H1 (cell line): ENCODE data around the gene CAMK2G. TPM values are rescaled to one million over a fixed set of nuclear protein-coding genes. Genes with fewer than 3 reads are reported as not detected.

Source experiments
- CTCF ChIA-PET: fragments of 300-600 bp; sonication (Branson Sonifier 250); formaldehyde crosslinking; loops from one replicate; lab custom pipeline; 2021; ENCODE audit not compliant: partially characterized antibody; lab: Charles Lee
- POLR2A ChIA-PET: fragments of 300-600 bp; sonication (Branson Sonifier 250); formaldehyde crosslinking; loops from one replicate; lab custom pipeline; 2021; ENCODE audit warnings: inconsistent platforms; ENCODE audit not compliant: partially characterized antibody; lab: Charles Lee
- DNase-seq, 2 experiments: peaks; one replicate each; pipeline versions ENCODE4 v3.0.0 to v3.0.0-alpha.2; 2010 to 2022; ENCODE audit warnings: low spot score in 2 of 2, low read depth in 1 of 2, mixed read lengths in 1 of 2
- FAIRE-seq: peaks from 2 replicates; lab custom pipeline; 2011; peaks lifted over from hg19 to GRCh38; lab: Jason Lieb, UNC
- H2AFZ ChIP-seq: 2 replicates; pipeline ENCODE4 v1.8.1; 2012; ENCODE audit warnings: low read length, inconsistent platforms
- H2AK5ac ChIP-seq: 2 replicates; pipeline ENCODE4 v1.6.1; 2013; ENCODE audit warnings: low read depth, low read length
- H2BK120ac ChIP-seq: replicated peaks from 2 replicates; pipeline ENCODE3; 2013; ENCODE audit warnings: low read depth, low read length, inconsistent platforms
- H2BK12ac ChIP-seq: 2 replicates; pipeline ENCODE4 v1.6.1; 2013; ENCODE audit warnings: low read depth, low read length
- H2BK15ac ChIP-seq: 2 replicates; pipeline ENCODE4 v1.6.1; 2013; ENCODE audit warnings: low read length
- H2BK20ac ChIP-seq: 2 replicates; pipeline ENCODE4 v1.6.1; 2013; ENCODE audit warnings: low read length
- H2BK5ac ChIP-seq: 2 replicates; pipeline ENCODE4 v1.6.1; 2013; ENCODE audit warnings: low read depth, low read length
- H3K14ac ChIP-seq: 2 replicates; pipeline ENCODE4 v1.6.1; 2013; ENCODE audit warnings: inconsistent platforms; ENCODE audit not compliant: insufficient read length
- H3K18ac ChIP-seq: 2 replicates; pipeline ENCODE4 v1.6.1; 2013; ENCODE audit warnings: low read length; ENCODE audit errors: extremely low read depth
- H3K23ac ChIP-seq: 2 replicates; pipeline ENCODE4 v1.6.1; 2013; ENCODE audit warnings: inconsistent platforms; ENCODE audit not compliant: insufficient read length
- H3K23me2 ChIP-seq: 2 replicates; pipeline ENCODE4 v1.6.1; 2013; ENCODE audit warnings: low read depth, low read length
- H3K27ac ChIP-seq: 2 replicates; pipeline ENCODE4 v1.6.1; 2011; ENCODE audit warnings: low read depth, low read length, inconsistent platforms
- H3K27me3 ChIP-seq, 4 experiments: replicated peaks in 1 of 4; 1 replicate in 1 of 4; 2 replicates in 3 of 4; pipeline versions ENCODE4 v1.6.1 to v1.8.1; 2011 to 2013; ENCODE audit warnings: low read length in 3 of 4, mild to moderate bottlenecking in 3 of 4, inconsistent platforms in 2 of 4, mixed read lengths in 2 of 4, moderate library complexity in 1 of 4; ENCODE audit not compliant: control insufficient read depth in 3 of 4, insufficient read depth in 3 of 4; ENCODE audit errors: extremely low read depth in 1 of 4
- H3K36me3 ChIP-seq, 4 experiments: 2 replicates each; pipeline versions ENCODE4 v1.6.1 to v1.8.1; 2011 to 2013; ENCODE audit warnings: mild to moderate bottlenecking in 4 of 4, low read length in 3 of 4, moderate library complexity in 2 of 4, control low read depth in 1 of 4, inconsistent platforms in 1 of 4; ENCODE audit not compliant: insufficient read depth in 4 of 4, control insufficient read depth in 2 of 4
- H3K4ac ChIP-seq: replicated peaks from 2 replicates; pipeline ENCODE3; 2013; ENCODE audit warnings: low read length, low read depth, mixed read lengths, inconsistent platforms; ENCODE audit not compliant: insufficient read length
- H3K4me1 ChIP-seq, 4 experiments: replicated peaks in 1 of 4; 1 replicate in 1 of 4; 2 replicates in 3 of 4; pipeline versions ENCODE4 v1.6.1 to v1.8.1; 2011 to 2013; ENCODE audit warnings: low read length in 3 of 4, inconsistent platforms in 2 of 4, mixed read lengths in 1 of 4; ENCODE audit not compliant: insufficient read depth in 4 of 4, control insufficient read depth in 3 of 4
- H3K4me2 ChIP-seq, 2 experiments: 2 replicates each; pipeline versions ENCODE4 v1.6.1 to v1.8.1; 2011 to 2013; ENCODE audit warnings: low read depth in 2 of 2, low read length in 2 of 2, control low read depth in 1 of 2, inconsistent platforms in 1 of 2, mild to moderate bottlenecking in 1 of 2; ENCODE audit not compliant: insufficient read depth in 1 of 2
- H3K4me3 ChIP-seq, 4 experiments: fragments of 200-600, 300-600 bp in 1 of 4; sonication (generic), shearing (Covaris generic), sonication (Bioruptor Twin) in 1 of 4; 2 replicates each; pipeline versions ENCODE4 v1.5.1 to v1.8.1; 2011 to 2016; ENCODE audit warnings: low read length in 4 of 4, low read depth in 3 of 4, control low read depth in 2 of 4, inconsistent platforms in 2 of 4, mild to moderate bottlenecking in 2 of 4, mixed read lengths in 1 of 4, moderate library complexity in 1 of 4; ENCODE audit not compliant: insufficient read depth in 2 of 4; ENCODE audit errors: extremely low read depth in 1 of 4
- H3K56ac ChIP-seq: replicated peaks from 2 replicates; pipeline ENCODE3; 2013; ENCODE audit warnings: low read depth, mild to moderate bottlenecking, mixed read lengths, low read length, inconsistent platforms; ENCODE audit not compliant: insufficient read length
- H3K79me1 ChIP-seq: 2 replicates; pipeline ENCODE4 v1.6.1; 2013; ENCODE audit warnings: low read depth, low read length, control low read depth
- H3K79me2 ChIP-seq, 2 experiments: 2 replicates each; pipeline versions ENCODE4 v1.6.1 to v1.8.1; 2012 to 2013; ENCODE audit warnings: low read length in 2 of 2, mild to moderate bottlenecking in 2 of 2, inconsistent platforms in 1 of 2; ENCODE audit not compliant: insufficient read depth in 2 of 2, control insufficient read depth in 1 of 2
- H3K9ac ChIP-seq, 4 experiments: replicated peaks in 1 of 4; 1 replicate in 1 of 4; 2 replicates in 3 of 4; pipeline versions ENCODE4 v1.6.1 to v1.8.1; 2011 to 2013; ENCODE audit warnings: low read depth in 3 of 4, low read length in 3 of 4, control low read depth in 2 of 4, mild to moderate bottlenecking in 2 of 4, moderate library complexity in 2 of 4, inconsistent platforms in 1 of 4; ENCODE audit errors: extremely low read depth in 1 of 4
- H3K9me3 ChIP-seq, 2 experiments: 2 replicates each; pipeline versions ENCODE4 v1.6.1 to v1.8.1; 2012 to 2013; ENCODE audit warnings: mild to moderate bottlenecking in 2 of 2, moderate library complexity in 2 of 2, control low read depth in 1 of 2, inconsistent platforms in 1 of 2, low read depth in 1 of 2, low read length in 1 of 2, mixed read lengths in 1 of 2; ENCODE audit not compliant: insufficient read depth in 2 of 2
- H4K20me1 ChIP-seq, 2 experiments: replicated peaks in 1 of 2; 2 replicates each; pipeline versions ENCODE3 to v1.8.1; 2011 to 2013; ENCODE audit warnings: inconsistent platforms in 2 of 2, low read length in 2 of 2, mild to moderate bottlenecking in 1 of 2; ENCODE audit not compliant: insufficient read depth in 2 of 2, control insufficient read depth in 1 of 2
- H4K5ac ChIP-seq: 2 replicates; pipeline ENCODE4 v1.6.1; 2013; ENCODE audit warnings: low read length, low read depth, mixed read lengths, inconsistent platforms; ENCODE audit not compliant: insufficient read length
- H4K8ac ChIP-seq: 2 replicates; pipeline ENCODE4 v1.8.0; 2013; ENCODE audit warnings: mild to moderate bottlenecking, moderate library complexity, low read length, inconsistent platforms; ENCODE audit not compliant: insufficient read depth; ENCODE audit errors: extremely low read depth
- H4K91ac ChIP-seq: replicated peaks from 2 replicates; pipeline ENCODE3; 2013; ENCODE audit warnings: low read length, mixed read lengths, inconsistent platforms; ENCODE audit not compliant: insufficient read length
- ASH2L ChIP-seq: fragments of 200-600, 300-600 bp; sonication (generic); IDR thresholded peaks from one replicate; pipeline ENCODE4 v1.7.1; 2017; ENCODE audit warnings: low read length
- EP300 ChIP-seq, 2 experiments: IDR thresholded peaks; 1 replicate in 1 of 2; 2 replicates in 1 of 2; pipeline ENCODE4 v1.6.1; 2011 to 2012; ENCODE audit warnings: low read depth in 2 of 2, low read length in 2 of 2, mild to moderate bottlenecking in 2 of 2, borderline replicate concordance in 1 of 2, inconsistent platforms in 1 of 2, moderate library complexity in 1 of 2
- HDAC2 ChIP-seq, 2 experiments: fragments of 300-600 bp in 1 of 2; sonication (generic) in 1 of 2; IDR thresholded peaks; 2 replicates each; pipeline ENCODE4 v1.6.1; 2011 to 2012; ENCODE audit warnings: low read depth in 2 of 2, low read length in 2 of 2, mild to moderate bottlenecking in 2 of 2, moderate library complexity in 2 of 2, borderline replicate concordance in 1 of 2, inconsistent platforms in 1 of 2
- NRF1 ChIP-seq: IDR thresholded peaks from 2 replicates; pipeline ENCODE4 v1.6.1; 2011; ENCODE audit warnings: mild to moderate bottlenecking, low read depth, low read length, improper control_type of control experiment
- POLR2AphosphoS5 ChIP-seq: IDR thresholded peaks from 2 replicates; pipeline ENCODE4 v1.6.1; 2011; ENCODE audit warnings: low read depth, low read length
- RFX5 ChIP-seq: IDR thresholded peaks from 2 replicates; pipeline ENCODE4 v1.6.1; 2011; ENCODE audit warnings: low read depth, low read length, improper control_type of control experiment, borderline replicate concordance
- SP2 ChIP-seq: IDR thresholded peaks from 2 replicates; pipeline ENCODE4 v1.6.1; 2012; ENCODE audit warnings: mild to moderate bottlenecking, low read length, inconsistent platforms
- TAF1 ChIP-seq: IDR thresholded peaks from 2 replicates; pipeline ENCODE4 v1.6.1; 2011; ENCODE audit warnings: mild to moderate bottlenecking, low read depth, low read length
- TAF7 ChIP-seq: optimal IDR thresholded peaks from 2 replicates; pipeline ENCODE3; 2011; ENCODE audit warnings: low read depth, mild to moderate bottlenecking, inconsistent platforms, low read length, moderate library complexity, borderline replicate concordance
- WGBS, 2 experiments: shearing (Covaris generic) in 1 of 2; methylation state at CpG; one replicate each; pipeline versions ENCODE4 v1.1.6 to v1.1.7; 2013 to 2015; ENCODE audit warnings: low lambda C conversion rate in 2 of 2, mixed read lengths in 2 of 2, inconsistent platforms in 1 of 2, low coverage in 1 of 2, missing lambda C conversion rate in 1 of 2; ENCODE audit not compliant: insufficient replicate concordance in 2 of 2, insufficient coverage in 1 of 2, insufficient read length in 1 of 2; ENCODE audit errors: extremely low coverage in 1 of 2, missing lambda C conversion rate in 1 of 2; 5-methylcytosine and 5-hydroxymethylcytosine counted together
- polyA plus RNA-seq, 7 experiments: library from polyadenylated mRNA; depleted of rRNA in 3 of 7; stranded (reverse) in 5 of 7; unstranded in 2 of 7; fragments of >200 nt in 5 of 7; fragments of 200-250 nt in 2 of 7; gene quantifications; 1 replicate in 5 of 7; 2 replicates in 1 of 7; 4 replicates in 1 of 7; pipeline versions ENCODE4 v1.2.1 to v1.2.3, GENCODE V29; 2011 to 2013; ENCODE audit warnings: missing spikeins in 2 of 7, mixed read lengths in 2 of 7
- total RNA-seq: library from RNA; stranded (reverse); fragmentation: NEBNext Ultra II Directional; extraction: Animal tissue kit (Norgen Biotek cat#: 25700); gene quantifications from 2 replicates; pipeline ENCODE4 v1.2.1, GENCODE V29; 2021

Gene CAMK2G
- total and polyA plus RNA-seq, 2 of the 8 experiments (the other 6 are each of a cell fraction or from before 2014, with no cell fraction given), result 28.9 to 31.7 TPM

GRCh38 chr10:73922007-73922863 lies 47.9 kb upstream of the CAMK2G start:
- Histone ChIP-seq H3K4me2 (no peak overlapping the region), H3K9ac (no peak overlapping the region), H3K23ac (no peak overlapping the region), H2BK15ac (no peak overlapping the region), H3K79me2 (no peaks in the 10 kb centered on the region), H3K14ac (no peak overlapping the region), H3K4ac (no peak overlapping the region), H4K91ac (no peak overlapping the region), H3K23me2 (no peaks in the 10 kb centered on the region), H3K9me3 (no peaks in the 10 kb centered on the region), H2BK120ac (no peak overlapping the region), H3K79me1 (no peaks in the 10 kb centered on the region), H4K5ac (no peak overlapping the region), H3K4me1 (peaks cover 3 to 13% (median 4%) of the 10 kb centered on the region in 4 experiments), H2AFZ (0 out of 2 replicates have a peak overlapping the region, but pooled peaks have one; percentile 51), H3K27me3 (no peaks in the 10 kb centered on the region), H3K36me3 (no peaks in the 10 kb centered on the region), H3K18ac (no peak overlapping the region), H2BK20ac (peak overlapping the region; percentile 66), H4K20me1 (no peaks in the 10 kb centered on the region), H2AK5ac (no peak overlapping the region), H3K4me3 (no peak overlapping the region), H3K56ac (no peak overlapping the region), H2BK12ac (no peak overlapping the region), H2BK5ac (no peak overlapping the region), H3K27ac (no peak overlapping the region), H4K8ac (no peak overlapping the region)
- ChIA-PET CTCF (interaction anchor here (3.6 to 6.5 kb wide), 3 partner anchors 17 to 43 kb away, joined by 19 to 42 read pairs (median 22); no protein-coding TSS in a partner anchor), POLR2A (interaction anchor here (0.8 to 1.0 kb wide), 2 partner anchors 14 to 16 kb away, joined by 3 read pairs; no protein-coding TSS in a partner anchor)
- no peak for DNase-seq
- 91% methylated on average over 6 of the region's 6 CpGs; no CpG with 5 or more reads in 1 of the 2 experiments for WGBS, 2 experiments
- FAIRE-seq, result no peak
- TF ChIP-seq ASH2L (no peak), SP2 (no peak), POLR2AphosphoS5 (no peak), RFX5 (no peak), EP300 (IDR thresholded peaks at IDR 0.05; ENCODE audit: borderline replicate concordance in 1 of 2, low read depth in 2 of 2, low read length in 2 of 2) (no peak), HDAC2 (IDR thresholded peaks at IDR 0.05; ENCODE audit: borderline replicate concordance in 1 of 2, low read depth in 2 of 2, low read length in 2 of 2) (no peak), NRF1 (no peak), TAF1 (no peak), TAF7 (no peak)
